Adrenal gland (tissue), 12 donors: ENCODE measurements around the gene PYGL. TPM values are rescaled to one million over a fixed set of nuclear protein-coding genes. Genes with fewer than 3 reads are reported as not detected.

ENCODE experiments used
- DNase-seq, 7 donors: peaks; one replicate each; pipeline ENCODE4 v3.0.0-alpha.2; 2019 to 2020
- H3K27ac ChIP-seq, 5 donors: fragments of 200-600 bp; sonication (generic) in 4 of 5; 1 replicate in 3 of 5; 2 replicates in 2 of 5; pipeline versions ENCODE4 v1.5.1 to v1.8.0; 2016 to 2020; ENCODE audit warnings: mild to moderate bottlenecking in 1 of 5
- H3K27me3 ChIP-seq: fragments of 200-600 bp; 2 replicates; pipeline ENCODE4 v1.8.0; 2021
- H3K36me3 ChIP-seq, 2 donors: fragments of 200-600 bp; replicated peaks in 1 of 2; 1 replicate in 1 of 2; 2 replicates in 1 of 2; pipeline versions ENCODE4 v1.5.1 to v1.8.0; 2018 to 2022
- H3K4me1 ChIP-seq, 2 donors: fragments of 200-600 bp; replicated peaks in 1 of 2; 1 replicate in 1 of 2; 2 replicates in 1 of 2; pipeline versions ENCODE4 v1.5.1 to v1.8.0; 2018 to 2021
- H3K4me3 ChIP-seq, 4 donors: fragments of 200-600 bp; sonication (generic) in 3 of 4; one replicate each; pipeline ENCODE4 v1.5.1; 2016 to 2018
- H3K9me3 ChIP-seq, 3 donors: fragments of 200-600 bp; sonication (generic) in 1 of 3; replicated peaks in 1 of 3; 1 replicate in 2 of 3; 2 replicates in 1 of 3; pipeline versions ENCODE4 v1.5.1 to v1.8.0; 2016 to 2021
- CTCF ChIP-seq, 6 experiments: fragments of 450-650 bp in 4 of 6; fragments of 200-600 bp in 2 of 6; sonication (generic) in 1 of 6; IDR thresholded peaks; 1 replicate in 5 of 6; 2 replicates in 1 of 6; pipeline versions ENCODE4 v1.5.1 to v1.8.0; 2016 to 2021; ENCODE audit warnings: antibody characterized with exemption in 6 of 6, mild to moderate bottlenecking in 2 of 6, moderate library complexity in 1 of 6
- POLR2A ChIP-seq, 2 donors: fragments of 450-650 bp; IDR thresholded peaks; one replicate each; pipeline ENCODE4 v1.6.1; 2017; ENCODE audit warnings: antibody characterized with exemption in 2 of 2, mild to moderate bottlenecking in 2 of 2, moderate library complexity in 1 of 2
- WGBS, 4 donors: extraction: QIAGEN DNeasy Blood & Tissue Kit in 2 of 4; methylation state at CpG; one replicate each; pipeline versions ENCODE4 v1.1.5 to v1.1.7; 2013 to 2017; 5-methylcytosine and 5-hydroxymethylcytosine counted together
- intact Hi-C, 2 donors: fragments of 100-400 bp; cut with DNase I; formaldehyde crosslinking; loops; one replicate each; pipeline versions ENCODE4 v1.14.1 to v1.15.0; 2022 to 2023
- polyA plus RNA-seq, 3 donors: library from polyadenylated mRNA; stranded (reverse); fragments of 200-250 nt in 2 of 3; fragments of 350-450 nt in 1 of 3; fragmentation: Illumina TruSeq in 1 of 3; extraction: RNeasy Lipid Tissue Mini Kit (QIAGEN cat#74804) in 1 of 3; gene quantifications; one replicate each; pipeline ENCODE4 v1.2.3, GENCODE V29; 2013 to 2014
- total RNA-seq, 9 donors: library from RNA; depleted of rRNA in 4 of 9; stranded (reverse); fragments of >200 nt in 4 of 9; fragments of 120-200 nt in 1 of 9; fragmentation: NEBNext Ultra II Directional in 1 of 9; extraction: Animal tissue kit (Norgen Biotek cat#: 25700) in 1 of 9; gene quantifications; one replicate each; pipeline versions ENCODE4 v1.1.0 to v1.2.4, GENCODE V29; 2013 to 2023
- donor health status: healthy with polysubstance abuse.
- donor health status: Bipolar disorder and iron deficiency.
- donor health status: DM: yes; HTN: yes; CAD: no.
- donor health status: DM: no; HTN: no; CAD: no.
- donor health status: DM: no; HTN: no; CAD: no.
- donor health status: DM: yes; HTN: yes; CAD: no.

Gene PYGL
- total and polyA plus RNA-seq, 12 donors, result 7.3 to 77.0 (median 41.8) TPM

- 87 to 93% (median 91%) methylated on average over 3 to 6 of the region's 6 CpGs for WGBS, 4 donors
- H3K4me1 ChIP-seq, result no peaks in the 10 kb centered on the region
- intact Hi-C loops, result no loop called here
- no peak overlapping the region for H3K4me3 ChIP-seq
- TF ChIP-seq CTCF (IDR thresholded peaks at IDR 0.05) (no peak), POLR2A (IDR thresholded peaks at IDR 0.05) (no peak)
- H3K27me3 ChIP-seq, result no peaks in the 10 kb centered on the region
- no peak overlapping the region for H3K27ac ChIP-seq
- no peaks in the 10 kb centered on the region for H3K9me3 ChIP-seq
- no peak for DNase-seq
- H3K36me3 ChIP-seq, result peaks cover 0 to 68% of the 10 kb centered on the region in 2 donors
Observed at GRCh38 chr14:50917449-50917848, 26.8 kb downstream of the PYGL start.

DNA sequence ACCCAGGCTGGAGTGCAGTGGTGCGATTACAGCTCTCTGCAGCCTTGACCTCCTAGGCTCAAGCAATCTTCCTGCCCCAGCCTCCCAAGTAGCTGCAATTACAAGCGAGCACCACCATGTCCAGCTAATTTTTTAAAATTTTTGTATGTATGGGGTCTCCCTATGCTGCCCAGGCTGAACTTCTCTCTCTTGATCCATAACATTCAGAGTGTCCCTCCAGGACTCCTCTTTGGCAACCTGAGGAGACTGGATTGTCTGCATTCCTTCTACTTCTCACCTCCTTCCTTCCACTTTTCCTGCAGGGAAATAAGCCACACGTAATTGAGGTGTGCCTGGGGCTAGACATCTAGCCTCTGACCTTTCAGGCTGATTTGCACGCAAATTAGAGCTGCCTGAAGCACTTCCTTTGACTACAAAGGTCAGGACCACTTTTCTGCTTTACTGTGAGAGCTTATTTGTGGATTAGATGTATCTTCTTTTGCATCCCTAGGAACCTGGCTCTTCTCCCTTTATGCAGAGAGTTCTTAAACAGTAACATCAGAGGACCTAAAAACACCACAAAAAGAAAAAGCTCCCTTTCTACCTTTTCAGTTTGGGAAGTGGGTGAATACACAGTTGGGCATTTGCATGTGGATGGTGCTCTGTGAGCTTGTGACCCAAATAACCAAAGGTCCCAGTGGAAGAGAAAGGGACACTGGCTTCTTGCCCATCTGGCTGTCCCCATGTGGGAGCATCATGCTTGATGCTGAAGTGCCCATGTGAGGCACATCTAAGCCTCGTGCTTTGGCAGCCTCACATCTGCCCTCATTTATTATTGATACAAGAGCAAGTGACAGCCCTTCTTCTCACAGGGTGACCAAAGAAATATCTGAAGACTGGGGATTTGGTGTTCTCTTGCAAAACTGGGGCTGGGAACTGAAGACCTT is 33.5 kb downstream of the PYGL start:
- Histone ChIP-seq H3K36me3 (peaks cover 5 to 70% of the 10 kb centered on the region in 2 donors), H3K27me3 (no peaks in the 10 kb centered on the region), H3K9me3 (no peaks in the 10 kb centered on the region), H3K4me3 (no peak overlapping the region), H3K27ac (no peak overlapping the region), H3K4me1 (no peaks in the 10 kb centered on the region)
- WGBS, 4 donors, result 86 to 95% (median 88%) methylated on average over 5 of the region's 5 CpGs
- no peak for TF ChIP-seq POLR2A (IDR thresholded peaks at IDR 0.05)
- no peak for TF ChIP-seq CTCF (IDR thresholded peaks at IDR 0.05)
- no peak for DNase-seq
- intact Hi-C loops, result no loop called here

GRCh38 chr14:50906326-50907065 is 37.8 kb downstream of the PYGL start:
- no peak overlapping the region for H3K27ac ChIP-seq
- 74 to 81% (median 80%) methylated on average over 5 of the region's 5 CpGs for WGBS, 4 donors
- intact Hi-C loops, result no loop called here

More at GRCh38 chr14:50906326-50907065, 37.8 kb downstream of the PYGL start:
- Histone ChIP-seq H3K9me3 (no peaks in the 10 kb centered on the region), H3K36me3 (peaks cover 5 to 36% of the 10 kb centered on the region in 2 donors), H3K4me3 (no peak overlapping the region), H3K27me3 (no peaks in the 10 kb centered on the region), H3K4me1 (no peaks in the 10 kb centered on the region)
- no peak for DNase-seq
- no peak for TF ChIP-seq POLR2A (IDR thresholded peaks at IDR 0.05)
- TF ChIP-seq CTCF (IDR thresholded peaks at IDR 0.05), result no peak
